Astrocyte (in vitro differentiated cells and primary cell): Measurements from ENCODE around the gene KYNU.

Experiments
- EZH2 ChIP-seq: IDR thresholded peaks from 2 replicates; pipeline ENCODE4 v1.6.1; 2012; ENCODE audit warnings: mild to moderate bottlenecking, low read length, inconsistent platforms; ENCODE audit not compliant: insufficient read depth
- TF ChIP-seq, protein P1 (sequence below): IDR thresholded peaks from 2 replicates; pipeline ENCODE4 v1.5.1; 2011; ENCODE audit warnings: low read depth, mild to moderate bottlenecking, inconsistent platforms, low read length, moderate library complexity; ENCODE audit not compliant: insufficient read depth

DNA sequence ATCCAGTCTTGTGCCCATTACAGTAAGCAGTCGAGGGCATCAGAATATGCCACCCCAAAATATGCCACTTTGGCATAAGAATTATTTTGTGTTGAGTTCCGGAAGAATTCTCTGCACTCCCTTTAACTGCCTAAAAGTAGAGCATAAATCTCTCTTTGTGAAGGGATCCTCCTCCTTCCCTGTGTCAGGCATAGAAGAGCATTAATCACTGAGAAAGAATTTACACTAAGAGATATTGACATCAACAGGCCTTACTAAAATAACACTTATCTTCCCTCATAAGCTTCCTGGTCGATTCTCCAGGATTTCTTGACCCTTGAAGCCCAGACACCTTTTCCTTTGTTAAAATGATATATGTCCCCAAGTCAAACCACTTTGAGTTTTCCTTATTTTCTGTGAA is 27.6 kb upstream of the KYNU start:
- TF ChIP-seq, protein P1, sequence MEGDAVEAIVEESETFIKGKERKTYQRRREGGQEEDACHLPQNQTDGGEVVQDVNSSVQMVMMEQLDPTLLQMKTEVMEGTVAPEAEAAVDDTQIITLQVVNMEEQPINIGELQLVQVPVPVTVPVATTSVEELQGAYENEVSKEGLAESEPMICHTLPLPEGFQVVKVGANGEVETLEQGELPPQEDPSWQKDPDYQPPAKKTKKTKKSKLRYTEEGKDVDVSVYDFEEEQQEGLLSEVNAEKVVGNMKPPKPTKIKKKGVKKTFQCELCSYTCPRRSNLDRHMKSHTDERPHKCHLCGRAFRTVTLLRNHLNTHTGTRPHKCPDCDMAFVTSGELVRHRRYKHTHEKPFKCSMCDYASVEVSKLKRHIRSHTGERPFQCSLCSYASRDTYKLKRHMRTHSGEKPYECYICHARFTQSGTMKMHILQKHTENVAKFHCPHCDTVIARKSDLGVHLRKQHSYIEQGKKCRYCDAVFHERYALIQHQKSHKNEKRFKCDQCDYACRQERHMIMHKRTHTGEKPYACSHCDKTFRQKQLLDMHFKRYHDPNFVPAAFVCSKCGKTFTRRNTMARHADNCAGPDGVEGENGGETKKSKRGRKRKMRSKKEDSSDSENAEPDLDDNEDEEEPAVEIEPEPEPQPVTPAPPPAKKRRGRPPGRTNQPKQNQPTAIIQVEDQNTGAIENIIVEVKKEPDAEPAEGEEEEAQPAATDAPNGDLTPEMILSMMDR, result no peak
- no peak for TF ChIP-seq EZH2
